ENCODE data around the gene SH3RF3.

Gene SH3RF3

DNA sequence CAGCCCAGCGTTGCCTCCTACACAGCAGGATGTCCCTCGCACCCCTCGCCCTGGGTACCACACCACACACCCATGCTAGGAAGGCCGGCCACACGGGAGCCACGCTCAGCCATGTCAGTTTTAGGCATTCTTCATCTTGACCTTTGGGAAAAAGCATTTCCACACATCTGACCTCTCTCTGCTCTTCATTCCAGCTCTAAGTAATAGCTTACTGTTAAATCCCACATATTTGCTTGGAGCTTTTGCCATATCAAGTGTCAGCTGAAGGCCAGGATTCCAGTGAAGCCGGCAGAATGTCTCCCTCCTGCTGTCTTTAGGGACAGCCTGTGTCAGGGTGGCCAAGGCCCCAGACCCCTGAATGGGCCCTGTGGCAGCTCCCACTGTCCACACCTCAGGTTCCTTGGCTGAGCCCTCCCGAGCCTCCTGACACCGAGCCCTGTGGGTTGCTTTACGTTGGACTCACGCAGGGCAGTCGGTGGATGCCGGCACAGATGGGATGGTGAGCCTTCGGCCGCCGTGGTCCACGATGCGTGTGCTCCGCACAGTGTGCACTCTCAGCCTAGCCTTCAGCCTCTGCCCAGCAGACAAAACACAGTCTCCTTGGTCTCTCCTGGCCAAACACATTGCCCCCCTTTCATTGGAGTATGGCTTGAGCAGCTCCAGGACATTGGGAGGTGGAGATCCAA is 282.8 kb downstream of the SH3RF3 start:
- Histone ChIP-seq H3K9ac (ENCODE audit: low read length) (no peak overlapping the region), H3K9me3 (ENCODE audit: insufficient read depth, low read depth, low read length) (no peaks in the 10 kb centered on the region), H3K18ac (ENCODE audit: low read length) (no peak overlapping the region), H3K4ac (ENCODE audit: low read depth, low read length) (no peak overlapping the region), H3K27me3 (ENCODE audit: insufficient read depth, low read length) (no peaks in the 10 kb centered on the region), H3K14ac (ENCODE audit: low read length) (no peak overlapping the region), H2BK120ac (ENCODE audit: insufficient read depth, low read length, poor library complexity) (no peak overlapping the region), H3K36me3 (ENCODE audit: control insufficient read depth in 1 of 2, insufficient read depth in 2 of 2, low read length in 2 of 2) (no peaks in the 10 kb centered on the region), H3K79me2 (ENCODE audit: control insufficient read depth, insufficient read depth, low read length, poor library complexity) (no peaks in the 10 kb centered on the region), H3K4me1 (ENCODE audit: control insufficient read depth in 1 of 2, insufficient read depth in 2 of 2, low read length in 2 of 2) (no peaks in the 10 kb centered on the region), H4K91ac (ENCODE audit: low read depth, low read length) (no peak overlapping the region), H2AFZ (ENCODE audit: insufficient read depth, low read length, poor library complexity) (no peak overlapping the region), H3K23ac (ENCODE audit: low read length) (no peak overlapping the region), H2BK12ac (ENCODE audit: low read length) (no peak overlapping the region), H3K4me2 (ENCODE audit: low read length) (no peak overlapping the region), H2BK5ac (ENCODE audit: low read depth, low read length, poor library complexity) (no peak overlapping the region), H4K12ac (ENCODE audit: low read depth, low read length) (no peak overlapping the region), H3K4me3 (ENCODE audit: low read depth, low read length) (no peak overlapping the region), H3K27ac (ENCODE audit: low read depth, low read length) (no peak overlapping the region), H2AK5ac (ENCODE audit: low read length) (no peak overlapping the region), H4K8ac (ENCODE audit: low read depth, low read length) (no peak overlapping the region), H3K79me1 (ENCODE audit: low read length) (no peaks in the 10 kb centered on the region)
- no peak for DNase-seq
- WGBS (ENCODE audit: extremely low coverage, insufficient coverage, insufficient read length), result no CpG with 5 or more reads among the region's 19 CpGs

DNA sequence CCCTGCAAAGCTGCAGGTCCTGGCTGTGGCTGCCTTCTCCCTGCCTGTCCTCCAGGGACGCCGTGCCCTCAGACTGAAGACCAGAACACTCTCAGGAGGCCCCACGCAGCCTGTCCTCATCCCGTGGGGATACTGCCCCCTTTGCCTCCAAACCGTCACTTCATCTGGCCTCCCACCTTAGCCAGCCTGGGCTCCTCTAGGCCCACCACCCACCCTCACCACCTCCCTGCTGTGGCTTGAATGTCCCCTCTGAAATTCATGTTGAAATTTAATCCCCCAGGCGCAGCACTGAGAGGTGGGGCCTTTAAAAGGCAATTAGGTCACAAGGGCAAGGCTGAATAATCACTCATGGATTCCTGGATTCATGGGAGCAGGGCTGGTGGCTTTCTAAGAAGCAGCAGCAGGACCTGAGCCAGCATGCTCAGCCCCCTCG is 286.6 kb downstream of the SH3RF3 start:
- no peaks in the 10 kb centered on the region for H3K79me2 ChIP-seq (ENCODE audit: control insufficient read depth, insufficient read depth, low read length, poor library complexity)

DNA sequence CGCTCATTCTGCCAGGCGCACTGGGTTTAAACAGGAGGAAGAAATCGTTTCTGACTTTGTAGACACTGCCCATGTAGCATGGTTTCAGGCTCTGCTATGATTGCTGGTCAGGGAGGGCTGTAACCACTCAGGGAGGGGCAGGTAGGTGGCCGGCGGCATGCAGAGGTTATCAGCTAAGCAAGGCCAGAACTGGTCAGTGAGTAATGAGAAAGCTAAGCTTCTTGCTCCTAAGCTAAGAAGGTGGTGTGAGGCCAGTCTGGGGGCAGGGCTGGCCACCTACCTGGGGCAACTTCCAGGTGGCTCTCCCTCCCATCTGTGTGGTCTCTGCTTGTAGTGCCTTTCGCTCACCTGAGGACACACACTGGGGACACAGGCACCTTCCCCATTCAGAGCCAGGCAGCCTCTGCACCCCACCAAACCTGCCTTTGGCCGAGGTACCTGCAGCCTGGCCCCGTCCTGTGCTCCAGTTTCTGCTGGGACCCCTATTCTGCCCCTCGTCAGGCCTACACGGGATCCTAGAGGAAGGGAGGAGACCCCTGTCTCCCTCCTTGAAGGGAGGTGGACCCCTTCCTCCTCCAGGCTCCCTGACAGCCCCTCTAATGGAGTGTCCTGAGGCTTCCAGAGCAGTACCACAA is 288.8 kb downstream of the SH3RF3 start:
- Histone ChIP-seq H4K91ac (ENCODE audit: low read depth, low read length) (no peak overlapping the region), H3K4me2 (ENCODE audit: low read length) (no peak overlapping the region), H3K14ac (ENCODE audit: low read length) (no peak overlapping the region), H3K23ac (ENCODE audit: low read length) (no peak overlapping the region), H4K12ac (ENCODE audit: low read depth, low read length) (no peak overlapping the region), H4K8ac (ENCODE audit: low read depth, low read length) (no peak overlapping the region), H3K18ac (ENCODE audit: low read length) (no peak overlapping the region), H2BK5ac (ENCODE audit: low read depth, low read length, poor library complexity) (no peak overlapping the region), H3K4me1 (ENCODE audit: control insufficient read depth in 1 of 2, insufficient read depth in 2 of 2, low read length in 2 of 2) (peaks cover 0 to 3% of the 10 kb centered on the region in 2 experiments), H3K4ac (ENCODE audit: low read depth, low read length) (no peak overlapping the region), H3K4me3 (ENCODE audit: low read depth, low read length) (no peak overlapping the region), H3K27ac (ENCODE audit: low read depth, low read length) (no peak overlapping the region), H2BK120ac (ENCODE audit: insufficient read depth, low read length, poor library complexity) (no peak overlapping the region), H3K79me2 (ENCODE audit: control insufficient read depth, insufficient read depth, low read length, poor library complexity) (no peaks in the 10 kb centered on the region), H2AFZ (ENCODE audit: insufficient read depth, low read length, poor library complexity) (no peak overlapping the region), H3K9me3 (ENCODE audit: insufficient read depth, low read depth, low read length) (no peaks in the 10 kb centered on the region), H2AK5ac (ENCODE audit: low read length) (no peak overlapping the region), H2BK12ac (ENCODE audit: low read length) (no peak overlapping the region), H3K9ac (ENCODE audit: low read length) (no peak overlapping the region), H3K36me3 (ENCODE audit: control insufficient read depth in 1 of 2, insufficient read depth in 2 of 2, low read length in 2 of 2) (no peaks in the 10 kb centered on the region), H3K79me1 (ENCODE audit: low read length) (no peaks in the 10 kb centered on the region), H3K27me3 (ENCODE audit: insufficient read depth, low read length) (no peaks in the 10 kb centered on the region)
- no CpG with 5 or more reads among the region's 10 CpGs for WGBS (ENCODE audit: extremely low coverage, insufficient coverage, insufficient read length)
- peak; percentile 61 to 74 for DNase-seq

More for the DNA sequence above, 286.6 kb downstream of the SH3RF3 start:
- DNase-seq, result no peak
- H3K4me1 ChIP-seq (ENCODE audit: control insufficient read depth in 1 of 2, insufficient read depth in 2 of 2, low read length in 2 of 2), result peaks cover 0 to 3% of the 10 kb centered on the region in 2 experiments
- H3K14ac ChIP-seq (ENCODE audit: low read length), result no peak overlapping the region
- no CpG with 5 or more reads among the region's 7 CpGs for WGBS (ENCODE audit: extremely low coverage, insufficient coverage, insufficient read length)
- no peaks in the 10 kb centered on the region for H3K79me1 ChIP-seq (ENCODE audit: low read length)
- no peak overlapping the region for H4K91ac ChIP-seq (ENCODE audit: low read depth, low read length)
- H2BK120ac ChIP-seq (ENCODE audit: insufficient read depth, low read length, poor library complexity), result no peak overlapping the region
- no peak overlapping the region for H3K4me3 ChIP-seq (ENCODE audit: low read depth, low read length)
- H2AK5ac ChIP-seq (ENCODE audit: low read length), result no peak overlapping the region
- no peaks in the 10 kb centered on the region for H3K27me3 ChIP-seq (ENCODE audit: insufficient read depth, low read length)
- H3K4ac ChIP-seq (ENCODE audit: low read depth, low read length), result no peak overlapping the region
- H4K8ac ChIP-seq (ENCODE audit: low read depth, low read length), result no peak overlapping the region
- no peak overlapping the region for H2BK5ac ChIP-seq (ENCODE audit: low read depth, low read length, poor library complexity)
- no peak overlapping the region for H3K9ac ChIP-seq (ENCODE audit: low read length)
- H2AFZ ChIP-seq (ENCODE audit: insufficient read depth, low read length, poor library complexity), result no peak overlapping the region
- no peak overlapping the region for H4K12ac ChIP-seq (ENCODE audit: low read depth, low read length)
- H3K23ac ChIP-seq (ENCODE audit: low read length), result no peak overlapping the region
- H2BK12ac ChIP-seq (ENCODE audit: low read length), result no peak overlapping the region
- H3K9me3 ChIP-seq (ENCODE audit: insufficient read depth, low read depth, low read length), result no peaks in the 10 kb centered on the region
- H3K4me2 ChIP-seq (ENCODE audit: low read length), result no peak overlapping the region
- no peak overlapping the region for H3K18ac ChIP-seq (ENCODE audit: low read length)
- H3K27ac ChIP-seq (ENCODE audit: low read depth, low read length), result no peak overlapping the region
- no peaks in the 10 kb centered on the region for H3K36me3 ChIP-seq (ENCODE audit: control insufficient read depth in 1 of 2, insufficient read depth in 2 of 2, low read length in 2 of 2)

DNA sequence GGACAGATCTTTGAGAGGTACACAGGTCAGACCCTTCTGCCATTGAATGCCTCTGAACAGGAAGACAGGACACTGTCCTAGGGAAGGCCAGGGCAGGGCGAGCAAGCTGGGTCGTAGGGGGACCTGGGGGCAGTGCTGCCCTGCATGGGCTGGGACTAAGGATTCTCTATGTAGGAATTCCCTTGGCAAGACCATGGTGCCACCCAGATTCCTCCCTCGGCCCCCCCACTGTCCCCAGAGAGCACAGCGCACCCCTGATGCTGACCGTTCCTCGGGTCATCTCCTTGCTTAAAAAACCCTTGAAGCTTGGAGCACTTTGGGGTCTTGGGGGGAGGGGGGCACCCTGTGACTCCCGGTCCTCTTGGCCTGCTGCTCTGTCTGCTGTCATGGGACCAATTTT is 289.7 kb downstream of the SH3RF3 start:
- Histone ChIP-seq H2BK5ac (ENCODE audit: low read depth, low read length, poor library complexity) (no peak overlapping the region), H3K36me3 (ENCODE audit: control insufficient read depth in 1 of 2, insufficient read depth in 2 of 2, low read length in 2 of 2) (no peaks in the 10 kb centered on the region), H3K4ac (ENCODE audit: low read depth, low read length) (no peak overlapping the region), H3K4me2 (ENCODE audit: low read length) (no peak overlapping the region), H3K14ac (ENCODE audit: low read length) (no peak overlapping the region), H4K91ac (ENCODE audit: low read depth, low read length) (no peak overlapping the region), H3K27me3 (ENCODE audit: insufficient read depth, low read length) (no peaks in the 10 kb centered on the region), H2BK120ac (ENCODE audit: insufficient read depth, low read length, poor library complexity) (no peak overlapping the region), H3K4me3 (ENCODE audit: low read depth, low read length) (no peak overlapping the region), H3K9me3 (ENCODE audit: insufficient read depth, low read depth, low read length) (no peaks in the 10 kb centered on the region), H2BK12ac (ENCODE audit: low read length) (no peak overlapping the region), H3K79me2 (ENCODE audit: control insufficient read depth, insufficient read depth, low read length, poor library complexity) (no peaks in the 10 kb centered on the region), H3K9ac (ENCODE audit: low read length) (no peak overlapping the region), H4K8ac (ENCODE audit: low read depth, low read length) (no peak overlapping the region), H3K18ac (ENCODE audit: low read length) (no peak overlapping the region), H3K27ac (ENCODE audit: low read depth, low read length) (no peak overlapping the region), H3K79me1 (ENCODE audit: low read length) (no peaks in the 10 kb centered on the region), H2AK5ac (ENCODE audit: low read length) (no peak overlapping the region), H2AFZ (ENCODE audit: insufficient read depth, low read length, poor library complexity) (no peak overlapping the region), H3K23ac (ENCODE audit: low read length) (no peak overlapping the region), H4K12ac (ENCODE audit: low read depth, low read length) (no peak overlapping the region), H3K4me1 (ENCODE audit: control insufficient read depth in 1 of 2, insufficient read depth in 2 of 2, low read length in 2 of 2) (peaks cover 0 to 3% of the 10 kb centered on the region in 2 experiments)
- DNase-seq, result no peak
- no CpG with 5 or more reads among the region's 7 CpGs for WGBS (ENCODE audit: extremely low coverage, insufficient coverage, insufficient read length)

Measured in trophoblast cell (in vitro differentiated cells and primary cell).